GM18861 (cell line): Measurements from ENCODE around the gene CIC.
"Not testable (repeated sequence)": the region's sequence is repeated elsewhere in the genome, so short reads cannot be mapped to it uniquely, and the experiment has no call there.

Source experiments
- ATAC-seq: cut with Tn5 transposase; IDR thresholded peaks from one replicate; pipeline ENCODE4 v1.9.1; 2021; ENCODE audit not compliant: unreplicated experiment

Gene CIC

DNA sequence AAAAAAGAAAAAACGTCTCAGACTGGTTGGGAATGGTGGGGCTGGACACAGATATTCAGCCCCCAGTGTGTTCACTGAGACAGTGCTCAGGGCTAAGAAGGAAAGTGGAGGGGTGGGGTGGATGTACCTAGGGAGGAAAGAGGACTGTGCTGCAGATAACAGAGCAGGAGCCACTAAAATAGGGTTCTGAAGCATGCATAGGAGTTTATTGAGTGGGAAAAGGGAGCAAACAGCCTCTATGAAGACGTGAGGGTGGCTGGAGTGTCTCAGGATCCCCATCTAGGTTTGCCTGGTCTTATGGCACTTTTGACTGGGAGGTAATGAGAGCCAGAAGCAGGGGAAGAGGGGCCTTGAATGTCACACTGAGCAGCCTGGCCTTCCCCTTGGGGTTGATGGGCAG, 59.8 kb downstream of the CIC start:
- ATAC-seq = no peak

DNA sequence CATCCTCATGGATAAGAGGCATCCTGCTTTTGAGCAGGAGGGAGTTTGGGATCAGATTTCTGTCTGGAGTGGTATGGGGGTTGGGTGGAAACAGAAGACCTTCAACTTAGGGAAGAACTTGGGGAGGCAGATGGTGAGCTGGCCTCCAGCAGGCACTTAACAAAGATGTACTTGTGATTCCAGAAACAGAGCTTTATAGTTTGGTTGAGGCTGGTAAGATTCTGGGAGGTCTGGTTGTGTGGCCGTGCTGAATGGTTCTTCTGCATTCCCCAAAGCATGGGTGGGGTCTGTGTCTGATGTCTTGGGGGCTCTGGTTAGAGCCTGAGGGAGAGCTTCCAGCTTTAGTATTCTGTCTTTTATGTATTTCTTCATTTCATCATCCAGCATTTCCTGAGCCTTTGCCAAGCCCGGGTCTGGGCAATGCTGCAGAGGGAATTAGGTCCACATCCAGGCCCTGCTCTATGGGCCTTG, 61.2 kb downstream of the CIC start:
- no peak for ATAC-seq

DNA sequence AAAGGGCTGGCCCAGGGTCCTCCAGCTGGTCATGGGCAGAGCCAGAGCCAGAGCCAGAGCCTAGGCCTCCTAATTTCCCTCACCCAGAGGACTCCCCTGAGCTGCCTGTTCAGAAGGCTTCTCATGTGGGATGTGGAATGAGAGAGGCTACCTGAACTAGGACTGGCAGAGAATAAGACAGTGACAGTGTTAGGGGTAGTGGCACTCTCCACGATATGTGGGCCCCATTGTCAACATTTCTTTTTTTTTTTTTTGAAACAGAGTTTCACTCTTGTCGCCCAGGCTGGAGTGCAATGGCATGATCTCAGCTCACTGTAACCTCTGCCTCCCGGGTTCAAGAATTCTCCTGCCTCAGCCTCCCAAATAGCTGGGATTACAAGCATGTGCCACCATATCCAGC, 62.3 kb downstream of the CIC start:
- not testable (repeated sequence) for ATAC-seq

DNA sequence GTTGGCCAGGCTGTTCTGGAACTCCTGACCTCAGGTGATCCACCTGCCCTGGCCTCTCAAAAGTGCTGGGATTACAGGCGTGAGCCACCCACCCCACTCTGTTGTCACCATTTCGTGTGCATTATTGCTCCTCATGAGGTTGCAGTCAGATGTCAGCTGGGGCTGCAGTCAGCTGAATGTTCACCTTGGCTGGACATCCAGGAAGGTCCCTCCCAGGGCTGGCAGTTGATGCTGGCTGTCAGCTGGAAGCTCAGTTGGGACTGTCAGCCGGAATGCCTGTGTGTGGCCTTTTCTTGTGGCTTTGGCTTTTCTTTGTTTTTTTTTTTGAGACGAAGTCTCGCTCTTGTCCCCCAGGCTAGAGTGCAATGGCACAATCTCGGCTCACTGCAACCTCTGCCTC, 63.0 kb downstream of the CIC start:
- ATAC-seq = no peak

DNA sequence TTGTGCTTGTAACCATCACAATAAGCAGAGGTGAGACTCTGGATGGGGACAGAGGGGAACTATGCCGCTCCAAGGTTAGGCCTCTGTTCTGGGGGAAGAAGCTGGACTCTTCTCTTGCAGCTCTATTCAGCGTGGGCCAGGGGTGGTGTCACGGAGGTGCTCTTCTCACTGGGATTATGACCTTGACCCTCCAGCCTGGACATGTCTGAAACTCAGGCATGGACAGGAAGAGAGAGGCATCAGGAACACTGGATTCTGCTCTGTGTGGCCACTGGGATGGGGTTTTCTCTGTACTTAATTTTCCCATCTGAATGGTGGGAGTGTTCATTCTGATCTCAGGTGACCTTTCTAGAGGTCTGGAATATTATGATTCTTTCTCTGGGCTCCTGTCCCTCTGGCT, 64.0 kb downstream of the CIC start:
- ATAC-seq = no peak

DNA sequence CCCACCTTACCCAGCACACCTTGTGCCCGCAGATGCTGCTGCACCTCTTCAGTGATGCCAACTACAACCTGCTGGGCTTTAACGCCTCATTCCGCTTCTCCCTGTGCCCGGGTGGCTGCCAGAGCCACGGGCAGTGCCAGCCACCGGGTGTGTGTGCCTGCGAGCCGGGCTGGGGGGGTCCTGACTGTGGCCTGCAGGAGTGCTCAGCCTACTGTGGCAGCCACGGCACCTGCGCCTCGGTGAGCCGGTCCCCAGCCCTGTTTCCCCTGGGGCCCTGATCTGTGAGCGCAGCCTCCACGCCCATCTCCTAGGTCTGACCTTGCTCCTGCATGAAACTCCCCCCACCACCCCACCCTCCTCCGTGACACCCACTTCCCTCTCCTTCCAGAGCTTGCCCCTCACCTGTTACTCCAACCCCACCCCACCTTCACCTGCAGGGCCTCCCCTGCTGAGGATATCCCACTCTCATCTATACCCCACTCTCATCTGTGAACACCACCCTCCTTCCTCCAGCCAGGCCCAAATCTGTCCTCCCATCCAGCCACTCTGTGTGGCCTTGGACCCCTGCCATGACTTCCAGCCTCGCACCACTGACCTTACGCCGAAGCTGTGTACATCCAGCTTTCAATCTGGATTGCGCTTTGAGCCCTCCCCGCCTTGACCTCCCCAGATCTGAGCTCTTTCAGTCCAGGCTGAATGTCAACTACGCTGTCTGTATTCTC, 65.1 kb downstream of the CIC start:
- no peak for ATAC-seq

DNA sequence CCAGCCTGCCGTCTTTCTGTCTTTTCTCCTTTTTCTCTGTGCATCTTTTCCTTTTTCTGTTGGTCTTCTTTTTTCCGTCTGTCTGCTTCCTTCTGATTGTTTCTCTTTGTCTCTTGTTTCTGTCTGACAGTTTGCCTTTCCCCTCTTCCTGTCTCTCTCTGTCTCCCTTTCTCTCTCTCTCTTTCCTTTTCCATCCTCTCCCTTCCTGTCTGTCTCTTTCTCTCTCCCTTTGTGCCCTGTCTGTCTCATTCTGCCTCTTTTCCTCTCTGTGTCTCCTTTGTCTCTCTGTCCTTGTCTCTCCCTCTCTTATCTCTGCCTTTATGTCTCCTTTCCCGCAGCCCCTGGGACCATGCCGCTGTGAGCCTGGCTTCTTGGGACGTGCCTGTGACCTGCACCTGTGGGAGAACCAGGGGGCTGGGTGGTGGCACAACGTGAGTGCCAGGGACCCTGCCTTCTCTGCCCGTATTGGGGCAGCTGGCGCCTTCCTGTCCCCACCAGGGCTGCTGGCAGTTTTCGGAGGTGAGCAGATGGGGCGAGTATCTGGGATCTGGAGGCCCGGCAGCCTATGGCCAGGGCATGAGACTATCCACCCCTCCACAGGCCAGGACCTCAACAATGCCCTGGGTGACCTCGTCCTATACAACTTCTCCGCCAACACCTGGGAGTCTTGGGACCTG, 65.8 kb downstream of the CIC start:
- ATAC-seq = no peak

DNA sequence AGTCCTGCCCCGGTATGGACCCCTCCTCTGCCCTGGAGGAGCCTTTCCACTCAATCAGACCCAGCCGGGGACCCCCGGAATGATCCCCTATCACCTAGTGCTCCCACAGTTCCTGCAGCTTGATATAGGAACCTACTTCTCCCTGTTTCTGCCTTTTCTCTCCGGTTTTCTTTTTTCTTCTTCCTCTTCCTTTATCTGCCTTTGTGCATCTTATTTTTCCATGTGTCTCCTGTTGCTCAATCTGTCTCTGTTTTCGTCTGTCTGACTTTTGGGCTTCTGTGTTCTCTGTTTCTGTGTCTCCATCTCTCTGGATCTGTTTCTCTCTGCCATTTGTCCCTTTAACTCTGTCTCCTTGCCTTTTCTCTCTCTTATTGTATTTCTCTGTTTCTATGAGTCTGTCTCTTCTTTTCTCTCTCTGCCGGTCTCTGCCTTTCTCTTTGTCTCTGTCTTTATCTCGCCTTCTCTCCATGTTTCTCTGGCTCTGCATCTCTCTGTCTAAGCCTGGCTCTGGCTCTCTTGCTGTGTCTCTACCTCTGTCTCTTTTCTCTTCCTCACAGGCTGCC, 66.4 kb downstream of the CIC start:
- no peak for ATAC-seq

DNA sequence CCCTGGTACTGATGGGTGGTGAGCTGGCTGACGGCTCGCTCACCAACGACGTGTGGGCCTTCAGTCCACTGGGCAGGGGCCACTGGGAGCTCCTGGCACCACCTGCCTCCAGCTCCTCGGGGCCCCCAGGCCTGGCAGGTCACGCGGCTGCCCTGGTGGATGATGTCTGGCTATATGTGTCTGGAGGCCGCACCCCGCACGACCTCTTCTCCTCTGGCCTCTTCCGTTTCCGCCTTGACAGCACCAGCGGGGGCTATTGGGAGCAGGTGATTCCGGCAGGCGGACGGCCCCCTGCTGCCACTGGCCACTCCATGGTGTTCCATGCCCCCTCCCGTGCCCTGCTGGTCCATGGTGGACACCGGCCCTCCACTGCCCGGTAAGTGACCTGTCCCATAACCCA, 66.9 kb downstream of the CIC start:
- ATAC-seq = no peak

DNA sequence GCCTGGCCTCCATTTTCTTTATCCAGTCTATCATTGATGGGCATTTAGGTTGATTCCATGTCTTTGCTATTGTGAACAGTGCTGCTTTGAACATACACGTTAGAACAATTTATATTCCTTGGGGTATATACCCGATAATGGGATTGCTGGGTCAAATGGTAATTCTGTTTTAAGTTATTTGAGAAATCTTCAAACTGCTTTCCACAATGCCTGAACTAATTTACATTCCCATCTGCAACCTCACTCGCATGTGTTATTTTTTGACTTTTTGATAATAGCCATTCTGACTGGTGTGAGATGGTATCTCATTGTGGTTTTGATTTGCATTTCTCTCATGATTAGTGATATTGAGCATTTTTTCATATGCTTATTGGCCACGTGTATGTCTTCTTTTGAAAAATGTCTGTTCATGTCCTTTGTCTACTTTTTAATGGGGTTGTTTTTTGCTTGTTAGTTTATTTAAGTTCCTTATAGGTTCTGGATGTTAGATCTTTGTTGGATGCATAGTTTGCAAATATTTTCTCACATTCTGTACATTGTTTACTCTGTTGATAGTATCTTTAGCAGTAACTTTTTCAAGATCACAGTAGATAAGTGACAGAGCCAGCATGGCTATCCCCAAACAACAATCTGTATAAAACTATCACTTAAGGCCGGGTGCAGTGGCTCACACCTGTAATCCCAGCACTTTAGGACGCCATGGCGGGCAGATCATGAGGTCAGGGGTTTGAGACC, 70.2 kb downstream of the CIC start:
- not testable (repeated sequence) for ATAC-seq

DNA sequence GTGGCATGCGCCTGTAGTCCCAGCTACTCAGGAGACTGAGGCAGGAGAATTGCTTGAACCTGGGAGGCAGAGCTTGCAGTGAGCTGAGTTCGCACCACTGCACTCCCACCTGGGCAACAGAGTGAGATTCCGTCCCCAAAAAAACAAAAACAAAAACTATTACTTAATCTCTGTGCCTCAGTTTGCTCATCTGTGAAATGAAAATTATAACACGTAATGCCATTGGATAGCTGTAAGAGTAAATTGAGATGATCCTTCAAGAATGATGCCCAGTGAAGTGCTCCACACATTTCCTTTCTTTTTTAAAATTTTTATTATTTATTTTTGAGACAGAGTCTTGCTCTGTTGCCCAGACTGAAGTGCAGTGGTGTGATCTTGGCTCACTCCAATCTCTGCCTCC, 70.9 kb downstream of the CIC start:
- not testable (repeated sequence) for ATAC-seq

DNA sequence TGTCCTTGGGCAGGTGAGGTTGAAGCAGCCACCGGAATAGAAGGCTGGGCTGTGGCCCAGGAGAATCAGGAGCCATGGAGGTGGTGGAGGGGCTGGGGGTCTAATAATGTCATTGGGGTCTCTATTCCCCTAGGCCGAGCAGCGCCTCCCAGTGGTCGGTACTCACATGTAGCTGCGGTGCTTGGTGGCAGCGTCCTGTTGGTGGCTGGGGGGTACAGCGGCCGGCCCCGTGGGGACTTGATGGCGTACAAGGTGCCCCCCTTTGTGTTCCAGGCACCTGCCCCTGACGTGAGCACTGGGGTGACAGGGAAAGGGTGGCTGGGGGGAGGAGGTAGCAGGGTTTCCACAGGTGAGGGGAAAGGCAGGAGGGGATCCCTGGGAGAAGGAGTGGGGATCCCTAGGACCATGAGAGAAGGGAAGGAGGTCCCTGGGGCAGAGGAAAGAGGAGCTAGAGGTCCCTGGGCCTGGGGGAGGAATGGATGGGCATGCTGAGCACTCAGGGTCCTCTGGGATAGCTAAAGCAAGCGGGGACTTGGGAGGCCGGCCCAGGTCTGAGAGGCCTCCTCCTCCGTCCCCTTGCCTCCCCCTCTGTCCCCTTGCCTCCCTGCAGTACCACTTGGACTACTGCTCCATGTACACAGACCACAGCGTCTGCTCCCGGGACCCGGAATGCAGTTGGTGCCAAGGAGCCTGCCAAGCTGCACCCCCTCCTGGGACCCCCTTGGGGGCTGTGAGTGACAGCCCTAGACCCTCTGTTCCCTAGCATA, 74.5 kb downstream of the CIC start:
- ATAC-seq = no peak

DNA sequence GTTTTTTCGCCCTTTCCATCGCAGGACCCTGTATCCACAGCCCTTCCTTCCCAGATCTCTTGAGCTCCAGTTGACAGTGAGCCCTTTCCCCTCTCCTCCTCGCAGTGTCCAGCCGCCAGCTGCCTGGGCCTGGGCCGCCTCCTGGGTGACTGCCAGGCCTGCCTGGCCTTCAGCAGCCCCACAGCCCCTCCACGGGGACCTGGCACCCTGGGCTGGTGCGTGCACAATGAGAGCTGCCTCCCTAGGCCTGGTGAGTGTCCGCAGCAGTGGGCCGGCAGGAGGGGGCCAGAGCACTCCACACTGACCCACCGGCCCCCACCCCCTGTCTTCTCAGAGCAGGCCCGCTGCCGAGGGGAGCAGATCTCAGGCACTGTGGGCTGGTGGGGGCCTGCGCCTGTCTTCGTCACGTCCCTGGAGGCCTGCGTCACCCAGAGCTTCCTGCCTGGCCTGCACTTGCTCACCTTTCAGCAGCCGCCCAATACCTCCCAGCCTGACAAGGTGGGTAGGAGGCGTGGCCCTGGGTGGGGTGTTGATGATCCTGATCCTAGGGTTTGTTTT, 75.4 kb downstream of the CIC start:
- no peak for ATAC-seq
